Measurements from ENCODE around the gene CTBS. TPM values are rescaled to one million over a fixed set of nuclear protein-coding genes. Genes with fewer than 3 reads are reported as not detected.

Gene CTBS
- total and polyA plus RNA-seq, 2 experiments from 2014 or later, result 25.4 to 33.6 TPM

DNA sequence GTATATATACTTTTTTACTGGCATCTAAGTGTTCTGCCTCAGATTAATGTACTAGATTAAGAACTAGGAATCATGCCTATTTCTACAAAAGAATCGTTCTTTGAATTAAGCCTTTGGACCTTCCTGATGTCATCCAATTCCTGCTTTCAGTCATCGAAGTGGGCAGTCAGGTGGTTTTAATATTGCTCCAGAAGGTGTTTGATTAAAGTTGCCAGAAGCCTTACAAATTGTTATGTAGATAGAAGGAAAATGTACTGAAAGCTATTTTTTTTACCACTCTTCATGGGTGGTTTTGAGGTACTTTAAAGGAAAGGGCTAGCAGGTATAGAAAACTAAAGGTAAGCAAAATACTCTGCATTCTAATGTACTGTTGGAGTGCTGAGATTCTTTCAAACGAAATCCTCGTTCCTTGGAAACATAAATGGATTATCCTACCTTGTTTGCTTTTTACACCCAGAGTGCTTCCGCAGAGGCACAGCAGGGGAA lies 716 bp downstream of the CTBS start:
- Histone ChIP-seq H3K27ac (peak overlapping the region; percentile 100), H3K9me2 (replicated peaks; ENCODE audit: insufficient read depth) (no peaks in the 10 kb centered on the region), H3K36me3 (replicated peaks; ENCODE audit: insufficient read depth, low read depth) (no peaks in the 10 kb centered on the region), H3K79me2 (peaks cover 13% of the 10 kb centered on the region), H3K9me3 (ENCODE audit: low read depth) (no peaks in the 10 kb centered on the region), H3K4me3 (peak overlapping the region; percentile 54), H4K20me1 (ENCODE audit: insufficient read depth, poor library complexity, severe bottlenecking) (no peaks in the 10 kb centered on the region), H3K27me3 (no peaks in the 10 kb centered on the region), H3K4me1 (ENCODE audit: insufficient read depth) (peaks cover 5% of the 10 kb centered on the region), H3K4me2 (peak overlapping the region; percentile 78), H2AFZ (peak overlapping the region; percentile 87)
- DNase-seq (ENCODE audit: low spot score), result no peak
- TF ChIP-seq, protein P1, sequence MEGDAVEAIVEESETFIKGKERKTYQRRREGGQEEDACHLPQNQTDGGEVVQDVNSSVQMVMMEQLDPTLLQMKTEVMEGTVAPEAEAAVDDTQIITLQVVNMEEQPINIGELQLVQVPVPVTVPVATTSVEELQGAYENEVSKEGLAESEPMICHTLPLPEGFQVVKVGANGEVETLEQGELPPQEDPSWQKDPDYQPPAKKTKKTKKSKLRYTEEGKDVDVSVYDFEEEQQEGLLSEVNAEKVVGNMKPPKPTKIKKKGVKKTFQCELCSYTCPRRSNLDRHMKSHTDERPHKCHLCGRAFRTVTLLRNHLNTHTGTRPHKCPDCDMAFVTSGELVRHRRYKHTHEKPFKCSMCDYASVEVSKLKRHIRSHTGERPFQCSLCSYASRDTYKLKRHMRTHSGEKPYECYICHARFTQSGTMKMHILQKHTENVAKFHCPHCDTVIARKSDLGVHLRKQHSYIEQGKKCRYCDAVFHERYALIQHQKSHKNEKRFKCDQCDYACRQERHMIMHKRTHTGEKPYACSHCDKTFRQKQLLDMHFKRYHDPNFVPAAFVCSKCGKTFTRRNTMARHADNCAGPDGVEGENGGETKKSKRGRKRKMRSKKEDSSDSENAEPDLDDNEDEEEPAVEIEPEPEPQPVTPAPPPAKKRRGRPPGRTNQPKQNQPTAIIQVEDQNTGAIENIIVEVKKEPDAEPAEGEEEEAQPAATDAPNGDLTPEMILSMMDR (IDR thresholded peaks at IDR 0.05; ENCODE audit: poor library complexity), result no peak
- TF ChIP-seq EZH2 (IDR thresholded peaks at IDR 0.05; ENCODE audit: borderline replicate concordance) (no peak), EZH2phosphoT487 (IDR thresholded peaks at IDR 0.05; ENCODE audit: low read depth, severe bottlenecking, unreplicated experiment) (no peak)
- 10% methylated on average over 5 of the region's 5 CpGs for WGBS (ENCODE audit: low lambda C conversion rate, missing lambda C conversion rate)

DNA sequence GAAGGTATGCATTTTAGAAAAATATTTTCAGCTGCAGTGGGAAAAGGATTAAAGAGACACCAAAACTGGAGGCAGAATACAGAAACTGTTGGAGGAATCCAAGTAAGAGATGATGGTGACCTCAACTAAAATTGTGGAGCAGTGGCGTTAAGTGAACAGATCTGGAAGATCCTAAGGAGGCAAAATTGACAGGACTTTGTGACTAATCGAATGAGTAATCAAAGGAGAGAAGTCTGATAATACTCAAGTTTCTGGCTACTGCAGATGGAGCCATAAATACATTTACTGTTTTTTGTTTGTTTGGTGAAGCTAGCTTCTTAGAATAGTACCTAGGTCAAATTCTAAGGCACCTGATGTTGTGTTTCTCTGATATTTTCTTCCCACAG lies 3.1 kb downstream of the CTBS start:
- TF ChIP-seq EZH2phosphoT487 (IDR thresholded peaks at IDR 0.05; ENCODE audit: low read depth, severe bottlenecking, unreplicated experiment) (no peak), EZH2 (IDR thresholded peaks at IDR 0.05; ENCODE audit: borderline replicate concordance) (no peak)
- TF ChIP-seq, protein P1 (IDR thresholded peaks at IDR 0.05; ENCODE audit: poor library complexity), result no peak
- Histone ChIP-seq H3K4me1 (ENCODE audit: insufficient read depth) (peaks cover 5% of the 10 kb centered on the region), H3K27me3 (no peaks in the 10 kb centered on the region), H3K36me3 (replicated peaks; ENCODE audit: insufficient read depth, low read depth) (no peaks in the 10 kb centered on the region), H3K27ac (no peak overlapping the region), H3K4me2 (no peak overlapping the region), H3K9me3 (ENCODE audit: low read depth) (no peaks in the 10 kb centered on the region), H4K20me1 (ENCODE audit: insufficient read depth, poor library complexity, severe bottlenecking) (no peaks in the 10 kb centered on the region), H3K9me2 (replicated peaks; ENCODE audit: insufficient read depth) (no peaks in the 10 kb centered on the region), H3K79me2 (peaks cover 13% of the 10 kb centered on the region), H3K4me3 (no peak overlapping the region), H2AFZ (no peak overlapping the region)
- no peak for DNase-seq (ENCODE audit: low spot score)
- WGBS (ENCODE audit: low lambda C conversion rate, missing lambda C conversion rate), result 95% methylated on average over 2 of the region's 2 CpGs

DNA sequence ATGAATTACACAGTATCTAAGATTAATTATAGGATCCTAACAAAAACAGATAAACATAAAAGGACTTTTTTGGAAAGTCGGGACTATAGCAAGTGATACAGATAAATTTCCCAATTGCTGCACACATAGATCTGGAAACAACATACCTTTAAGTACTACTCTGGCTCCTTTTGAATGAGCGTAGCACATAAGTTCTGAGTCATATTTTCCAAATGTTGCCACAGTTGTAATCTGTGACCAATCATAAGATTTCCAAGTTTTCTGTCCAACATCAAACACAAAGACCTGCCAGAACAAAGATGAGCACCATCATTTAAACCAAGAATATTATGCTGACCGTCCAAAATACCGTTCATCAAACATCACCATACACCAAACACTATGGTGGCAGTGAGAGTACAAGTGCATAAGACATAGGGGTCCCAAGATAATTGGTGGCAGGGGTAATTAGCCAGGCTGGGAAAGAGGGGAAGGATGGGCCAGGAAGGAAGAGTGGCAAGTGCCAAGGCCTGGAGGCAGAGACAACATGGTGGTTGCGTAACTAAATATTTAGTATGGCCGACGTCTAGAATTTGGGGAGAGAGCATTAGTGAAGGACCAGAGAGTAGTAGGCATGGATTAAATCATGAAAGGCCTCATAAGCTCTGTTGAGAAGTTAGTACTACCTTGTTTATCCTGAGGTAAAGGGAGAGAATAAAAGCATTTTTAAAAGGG lies 3.6 kb downstream of the CTBS start:
- Histone ChIP-seq H3K36me3 (replicated peaks; ENCODE audit: insufficient read depth, low read depth) (no peaks in the 10 kb centered on the region), H2AFZ (no peak overlapping the region), H3K9me3 (ENCODE audit: low read depth) (no peaks in the 10 kb centered on the region), H3K27ac (no peak overlapping the region), H3K4me3 (no peak overlapping the region), H4K20me1 (ENCODE audit: insufficient read depth, poor library complexity, severe bottlenecking) (no peaks in the 10 kb centered on the region), H3K9me2 (replicated peaks; ENCODE audit: insufficient read depth) (no peaks in the 10 kb centered on the region), H3K79me2 (peaks cover 13% of the 10 kb centered on the region), H3K4me2 (no peak overlapping the region), H3K27me3 (no peaks in the 10 kb centered on the region), H3K4me1 (ENCODE audit: insufficient read depth) (peaks cover 5% of the 10 kb centered on the region)
- TF ChIP-seq EZH2phosphoT487 (IDR thresholded peaks at IDR 0.05; ENCODE audit: low read depth, severe bottlenecking, unreplicated experiment), result no peak
- TF ChIP-seq, protein P1 (IDR thresholded peaks at IDR 0.05; ENCODE audit: poor library complexity), result no peak
- TF ChIP-seq EZH2 (IDR thresholded peaks at IDR 0.05; ENCODE audit: borderline replicate concordance), result no peak
- WGBS (ENCODE audit: low lambda C conversion rate, missing lambda C conversion rate), result 93% methylated on average over 7 of the region's 7 CpGs
- DNase-seq (ENCODE audit: low spot score), result no peak

Data from hepatocyte (in vitro differentiated cells).